Prostate gland (tissue), 2 donors: ENCODE results near the gene SLC4A11.

ENCODE experiments used
- CTCF ChIP-seq, 4 experiments: fragments of 200-600 bp in 2 of 4; fragments of 450-650 bp in 2 of 4; sonication (generic) in 2 of 4; IDR thresholded peaks; 1 replicate in 3 of 4; 2 replicates in 1 of 4; pipeline ENCODE4 v1.5.1; 2016 to 2019; ENCODE audit warnings: antibody characterized with exemption in 4 of 4, mild to moderate bottlenecking in 2 of 4, moderate library complexity in 2 of 4
- POLR2A ChIP-seq: fragments of 450-650 bp; IDR thresholded peaks from one replicate; pipeline ENCODE4 v1.6.1; 2016; ENCODE audit warnings: antibody characterized with exemption, mild to moderate bottlenecking

GRCh38 chr20:3199206-3199605 lies 39.8 kb downstream of the SLC4A11 start:
- TF ChIP-seq CTCF (IDR thresholded peaks at IDR 0.05) (no peak), POLR2A (no peak)
